ENCODE results near the gene ARPC2.

The ARPC2 gene

DNA sequence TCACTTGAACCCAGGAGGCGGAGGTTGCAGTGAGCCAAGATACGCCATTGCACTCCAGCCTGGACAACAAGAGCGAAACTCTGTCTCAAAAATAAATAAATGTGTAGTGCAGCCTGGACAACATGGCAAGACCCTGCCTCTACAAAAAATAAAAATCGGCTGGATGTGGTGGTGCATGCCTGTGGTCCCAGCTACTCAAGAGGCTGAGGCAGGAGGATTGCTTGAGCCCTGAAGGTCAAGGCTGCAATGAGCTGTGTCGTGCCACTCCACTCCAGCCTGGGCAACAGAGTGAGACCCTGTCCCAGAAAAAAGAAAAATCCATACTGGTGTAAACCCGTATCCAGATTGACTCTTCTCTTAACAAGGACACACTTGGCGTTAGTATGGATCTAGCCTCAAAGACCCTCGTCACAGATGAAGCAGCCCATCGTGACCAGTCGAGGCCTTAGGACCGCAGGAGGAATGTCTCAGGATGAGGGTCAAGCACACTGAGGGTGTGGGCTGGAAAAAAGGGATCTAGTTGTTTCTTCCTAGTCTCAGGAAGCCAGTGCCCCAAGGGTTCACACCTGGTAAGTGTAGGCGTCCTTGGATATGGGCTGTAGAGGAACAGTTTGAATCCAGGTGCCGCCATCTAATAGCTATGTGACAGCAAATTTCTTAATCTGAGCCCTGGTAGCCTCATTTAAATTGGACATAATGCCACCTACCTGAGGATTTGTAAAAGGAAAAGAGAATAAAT is 39.8 kb downstream of the ARPC2 start:
- H3K4me3 ChIP-seq (ENCODE audit: control insufficient read depth, low read depth, low read length): no peak overlapping the region
- TF ChIP-seq, protein P1, sequence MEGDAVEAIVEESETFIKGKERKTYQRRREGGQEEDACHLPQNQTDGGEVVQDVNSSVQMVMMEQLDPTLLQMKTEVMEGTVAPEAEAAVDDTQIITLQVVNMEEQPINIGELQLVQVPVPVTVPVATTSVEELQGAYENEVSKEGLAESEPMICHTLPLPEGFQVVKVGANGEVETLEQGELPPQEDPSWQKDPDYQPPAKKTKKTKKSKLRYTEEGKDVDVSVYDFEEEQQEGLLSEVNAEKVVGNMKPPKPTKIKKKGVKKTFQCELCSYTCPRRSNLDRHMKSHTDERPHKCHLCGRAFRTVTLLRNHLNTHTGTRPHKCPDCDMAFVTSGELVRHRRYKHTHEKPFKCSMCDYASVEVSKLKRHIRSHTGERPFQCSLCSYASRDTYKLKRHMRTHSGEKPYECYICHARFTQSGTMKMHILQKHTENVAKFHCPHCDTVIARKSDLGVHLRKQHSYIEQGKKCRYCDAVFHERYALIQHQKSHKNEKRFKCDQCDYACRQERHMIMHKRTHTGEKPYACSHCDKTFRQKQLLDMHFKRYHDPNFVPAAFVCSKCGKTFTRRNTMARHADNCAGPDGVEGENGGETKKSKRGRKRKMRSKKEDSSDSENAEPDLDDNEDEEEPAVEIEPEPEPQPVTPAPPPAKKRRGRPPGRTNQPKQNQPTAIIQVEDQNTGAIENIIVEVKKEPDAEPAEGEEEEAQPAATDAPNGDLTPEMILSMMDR (IDR thresholded peaks at IDR 0.05; ENCODE audit: control insufficient read depth, insufficient read depth, low read depth, low read length, missing control alignments): no peak
- no peak for DNase-seq (ENCODE audit: low read depth)

DNA sequence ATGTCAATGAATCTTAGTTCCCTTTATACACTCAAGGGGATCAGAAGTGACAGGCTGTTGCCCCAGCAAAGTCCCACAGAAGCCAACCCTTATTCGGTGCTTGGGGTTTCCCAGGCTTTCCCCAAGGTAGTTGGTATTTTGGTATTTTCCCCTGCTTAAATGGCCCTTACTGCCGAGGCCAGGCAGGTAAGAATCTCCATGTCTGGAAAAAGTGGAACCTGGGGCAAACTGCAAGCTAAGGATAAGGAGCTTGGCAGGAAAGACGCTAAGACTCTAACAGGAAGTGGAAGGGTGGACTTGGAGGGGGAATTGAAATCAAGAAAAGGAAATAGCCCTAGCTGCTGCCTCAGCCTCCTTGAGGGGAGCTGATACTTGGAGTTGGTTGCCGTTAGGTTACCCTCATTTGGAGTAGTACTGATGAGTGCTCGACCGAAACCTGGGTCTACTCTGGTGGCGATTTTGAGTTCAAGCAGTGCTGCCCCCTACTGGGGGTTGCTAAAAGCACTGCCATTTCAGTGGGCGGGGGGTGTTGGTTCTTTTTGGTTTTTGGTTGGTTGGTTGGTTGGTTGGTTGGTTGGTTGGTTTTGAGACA is 40.5 kb downstream of the ARPC2 start:
- no peak overlapping the region for H3K4me3 ChIP-seq (ENCODE audit: control insufficient read depth, low read depth, low read length)

DNA sequence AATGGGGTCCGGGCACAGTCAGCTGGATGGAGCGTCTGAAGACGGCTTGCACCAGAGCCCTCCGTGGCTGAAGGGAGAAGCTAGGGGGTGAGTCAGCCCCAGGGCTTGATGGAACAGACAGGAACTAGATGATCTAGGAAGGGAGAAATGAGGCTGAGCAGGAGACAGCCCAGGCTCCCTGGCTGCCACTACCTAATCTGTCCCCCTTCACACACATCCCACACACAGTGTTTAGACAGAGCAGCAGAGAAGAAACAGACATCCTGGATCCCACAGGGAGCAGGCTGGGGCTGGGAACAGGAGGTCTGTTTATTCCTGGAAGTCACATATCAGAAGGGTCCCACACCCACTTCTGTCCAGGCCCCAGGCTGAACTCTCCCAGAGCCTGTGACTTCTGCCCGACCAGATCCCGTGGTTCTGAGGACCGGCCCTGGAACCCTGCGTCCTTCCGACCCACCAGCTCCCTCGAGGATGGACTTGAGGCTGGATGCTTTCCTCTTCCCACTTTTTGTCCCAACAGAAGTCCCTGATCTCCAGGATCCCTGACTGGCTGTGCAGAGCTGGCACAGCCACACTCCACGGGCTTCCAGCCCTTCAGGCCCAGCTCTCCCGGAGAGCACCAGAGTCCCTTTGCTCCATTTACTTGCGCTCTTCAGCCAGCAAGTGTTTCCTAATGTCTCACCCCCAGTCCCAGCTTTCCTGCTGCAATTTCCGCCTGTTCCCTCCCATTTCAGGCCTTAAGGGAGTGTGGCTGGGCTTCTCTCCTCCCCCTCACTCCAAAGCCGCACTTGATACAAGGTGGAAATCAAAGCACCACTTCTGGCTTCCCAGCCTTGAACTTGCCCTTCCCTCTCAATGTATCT is 42.3 kb downstream of the ARPC2 start:
- TF ChIP-seq, protein P1 (IDR thresholded peaks at IDR 0.05; ENCODE audit: control insufficient read depth, insufficient read depth, low read depth, low read length, missing control alignments): no peak
- no peak overlapping the region for H3K4me3 ChIP-seq (ENCODE audit: control insufficient read depth, low read depth, low read length)
- peak; percentile 40 for DNase-seq (ENCODE audit: low read depth)

More for the DNA sequence above, 40.5 kb downstream of the ARPC2 start:
- TF ChIP-seq, protein P1 (IDR thresholded peaks at IDR 0.05; ENCODE audit: control insufficient read depth, insufficient read depth, low read depth, low read length, missing control alignments): peak; percentile 63
- DNase-seq (ENCODE audit: low read depth): no peak

DNA sequence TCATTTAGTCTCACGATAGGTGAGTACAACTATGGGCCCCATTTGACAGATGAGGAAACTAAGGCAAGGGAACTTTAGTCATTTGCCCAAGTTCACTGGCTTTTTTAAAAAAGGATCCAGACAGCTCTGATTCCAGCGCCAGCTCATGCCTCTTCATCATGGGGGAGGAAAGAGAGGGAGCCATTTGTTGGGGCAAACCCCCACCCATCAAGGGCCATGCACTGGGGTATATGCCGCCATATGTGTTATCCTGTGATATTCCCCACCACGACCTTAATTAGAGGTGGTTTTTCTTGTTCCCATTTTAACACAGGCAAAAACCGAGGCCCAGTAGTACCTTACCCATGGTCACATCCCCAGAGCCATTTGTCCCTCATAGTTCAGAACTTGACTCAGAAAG is 43.2 kb downstream of the ARPC2 start:
- TF ChIP-seq, protein P1 (IDR thresholded peaks at IDR 0.05; ENCODE audit: control insufficient read depth, insufficient read depth, low read depth, low read length, missing control alignments): no peak
- no peak overlapping the region for H3K4me3 ChIP-seq (ENCODE audit: control insufficient read depth, low read depth, low read length)
- DNase-seq (ENCODE audit: low read depth): no peak

DNA sequence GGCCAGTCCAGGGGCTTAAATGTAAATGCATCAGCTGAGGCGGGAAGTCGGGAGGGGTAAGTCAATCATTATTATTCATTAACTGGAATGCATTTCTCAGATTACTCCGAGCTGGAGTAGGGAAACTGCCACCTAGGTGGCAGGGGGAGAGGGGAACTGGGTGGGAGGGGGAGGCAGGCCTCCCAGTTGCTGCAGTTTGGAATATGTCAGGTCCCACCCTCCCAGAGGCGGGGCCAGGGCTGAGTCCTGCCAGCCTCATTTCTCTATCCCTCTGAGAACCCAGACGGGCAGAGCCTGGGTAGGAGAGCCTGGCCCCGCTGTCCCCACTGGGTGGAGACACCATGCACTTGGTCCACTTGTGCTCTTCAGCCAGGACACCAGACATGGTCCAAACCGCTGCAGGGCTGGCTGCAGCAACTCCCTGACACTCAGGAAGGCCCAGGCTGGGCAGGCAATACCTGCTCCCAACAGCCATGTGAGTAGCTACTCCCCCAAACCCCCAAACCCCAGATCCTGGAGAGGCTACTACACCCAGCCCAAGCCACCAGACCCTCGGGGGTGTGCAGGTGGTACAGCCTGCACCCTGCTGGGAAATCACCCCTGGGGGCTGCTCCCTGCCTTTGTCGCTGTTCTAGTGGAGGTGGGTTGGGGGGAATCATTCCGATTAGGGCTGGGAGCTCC is 43.9 kb downstream of the ARPC2 start, which contains the start of gene GPBAR1:
TSS of gene GPBAR1 (plus strand) at position 274 of the 681 bp plus-strand sequence. CDS start 1,710 bp downstream, outside the sequence.
- no peak for DNase-seq (ENCODE audit: low read depth)
- no peak within 1 kb of the TSS for H3K4me3 ChIP-seq (ENCODE audit: control insufficient read depth, low read depth, low read length)
- TF ChIP-seq, protein P1 (IDR thresholded peaks at IDR 0.05; ENCODE audit: control insufficient read depth, insufficient read depth, low read depth, low read length, missing control alignments): no peak

All from AG09309 (cell line).